ENCODE measurements around the gene CCDC12.

DNA sequence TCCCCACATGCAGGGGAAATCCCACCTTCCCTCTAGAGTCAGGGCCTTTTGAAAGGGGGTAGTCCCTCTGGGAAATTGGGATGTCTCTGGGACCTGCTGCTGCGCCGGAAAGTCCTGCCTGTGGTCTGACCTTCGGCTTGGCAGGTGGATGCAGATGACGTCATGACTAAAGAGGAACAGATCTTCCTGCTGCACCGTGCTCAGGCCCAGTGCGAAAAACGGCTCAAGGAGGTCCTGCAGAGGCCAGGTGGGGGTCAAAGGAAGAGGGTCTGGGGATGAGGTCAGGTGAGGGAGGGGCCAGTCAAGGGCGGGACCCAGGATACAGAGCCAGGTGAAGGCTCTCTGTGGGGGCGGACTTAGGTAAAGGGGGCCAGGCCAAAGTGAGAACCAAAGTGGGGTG, 82.8 kb downstream of the CCDC12 start:
- TF ChIP-seq, protein P1, sequence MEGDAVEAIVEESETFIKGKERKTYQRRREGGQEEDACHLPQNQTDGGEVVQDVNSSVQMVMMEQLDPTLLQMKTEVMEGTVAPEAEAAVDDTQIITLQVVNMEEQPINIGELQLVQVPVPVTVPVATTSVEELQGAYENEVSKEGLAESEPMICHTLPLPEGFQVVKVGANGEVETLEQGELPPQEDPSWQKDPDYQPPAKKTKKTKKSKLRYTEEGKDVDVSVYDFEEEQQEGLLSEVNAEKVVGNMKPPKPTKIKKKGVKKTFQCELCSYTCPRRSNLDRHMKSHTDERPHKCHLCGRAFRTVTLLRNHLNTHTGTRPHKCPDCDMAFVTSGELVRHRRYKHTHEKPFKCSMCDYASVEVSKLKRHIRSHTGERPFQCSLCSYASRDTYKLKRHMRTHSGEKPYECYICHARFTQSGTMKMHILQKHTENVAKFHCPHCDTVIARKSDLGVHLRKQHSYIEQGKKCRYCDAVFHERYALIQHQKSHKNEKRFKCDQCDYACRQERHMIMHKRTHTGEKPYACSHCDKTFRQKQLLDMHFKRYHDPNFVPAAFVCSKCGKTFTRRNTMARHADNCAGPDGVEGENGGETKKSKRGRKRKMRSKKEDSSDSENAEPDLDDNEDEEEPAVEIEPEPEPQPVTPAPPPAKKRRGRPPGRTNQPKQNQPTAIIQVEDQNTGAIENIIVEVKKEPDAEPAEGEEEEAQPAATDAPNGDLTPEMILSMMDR (IDR thresholded peaks at IDR 0.05): no peak
- no peak for TF ChIP-seq POLR2AphosphoS5 (IDR thresholded peaks at IDR 0.05)
- TF ChIP-seq EP300 (IDR thresholded peaks at IDR 0.05): no peak
- TF ChIP-seq POLR2A (IDR thresholded peaks at IDR 0.05): no peak

All from gastroesophageal sphincter (tissue), 3 donors.